Measurements from ENCODE around the gene GOLIM4.

GRCh38 chr3:168116279-168116678 lies 20.6 kb upstream of the GOLIM4 start:
- TF ChIP-seq USF1 (IDR thresholded peaks at IDR 0.05) (no peak), EGR1 (IDR thresholded peaks at IDR 0.05) (no peak), RAD21 (IDR thresholded peaks at IDR 0.05; ENCODE audit: low read depth) (no peak), TEAD4 (IDR thresholded peaks at IDR 0.05) (no peak), EP300 (IDR thresholded peaks at IDR 0.05; ENCODE audit: borderline replicate concordance) (no peak), TAF1 (IDR thresholded peaks at IDR 0.05; ENCODE audit: low read depth) (no peak), REST (IDR thresholded peaks at IDR 0.05; ENCODE audit: low read depth) (no peak), TCF12 (IDR thresholded peaks at IDR 0.05; ENCODE audit: low read depth) (no peak), FOXM1 (IDR thresholded peaks at IDR 0.05; ENCODE audit: borderline replicate concordance, low read depth) (no peak)

All from Ishikawa (cell line).